HFFc6 (cell line): ENCODE results near the gene MALT1. TPM values are rescaled to one million over a fixed set of nuclear protein-coding genes. Genes with fewer than 3 reads are reported as not detected.
A peak's percentile ranks its signal among the peaks of the same experiment; 100 is the strongest.

Source experiments
- DNase-seq: peaks from one replicate; pipeline ENCODE4 v3.0.0-alpha.2; 2018
- H3K27ac Mint-ChIP-seq: 2 replicates; pipeline ENCODE4 v1.8.0; 2020; ENCODE audit warnings: mild to moderate bottlenecking, mixed read lengths
- H3K27me3 Mint-ChIP-seq: 2 replicates; pipeline ENCODE4 v1.8.0; 2021; ENCODE audit warnings: mild to moderate bottlenecking, moderate library complexity, mixed read lengths; ENCODE audit not compliant: insufficient read depth
- H3K36me3 Mint-ChIP-seq: 2 replicates; pipeline ENCODE4 v1.8.0; 2021; ENCODE audit warnings: low read depth, mixed read lengths
- H3K4me1 Mint-ChIP-seq: 2 replicates; pipeline ENCODE4 v1.8.0; 2020; ENCODE audit warnings: low read depth, mixed read lengths
- H3K4me3 Mint-ChIP-seq: 2 replicates; pipeline ENCODE4 v1.8.0; 2020; ENCODE audit warnings: mild to moderate bottlenecking, moderate library complexity, mixed read lengths
- H3K9me3 Mint-ChIP-seq: 2 replicates; pipeline ENCODE4 v1.8.0; 2020; ENCODE audit warnings: mild to moderate bottlenecking, mixed read lengths
- long read RNA-seq: library from polyadenylated mRNA; unstranded; transcript quantifications from one replicate; pipeline ENCODE4 v2.0.0, GENCODE V29; 2019
- total RNA-seq, 6 experiments: library from RNA; stranded (reverse); fragmentation: NEBNext Ultra II Directional; extraction: Animal tissue kit (Norgen Biotek cat#: 25700); gene quantifications; 2 replicates in 1 of 6; 3 replicates in 5 of 6; pipeline ENCODE4 v1.2.3, GENCODE V29; 2021
- TF ChIP-seq, protein P1 (sequence below): fragments of 200-600 bp; sonication (generic); IDR thresholded peaks from 2 replicates; pipeline ENCODE4 v1.5.0; 2021; ENCODE audit warnings: antibody characterized with exemption, mild to moderate bottlenecking

The MALT1 gene, protein sequence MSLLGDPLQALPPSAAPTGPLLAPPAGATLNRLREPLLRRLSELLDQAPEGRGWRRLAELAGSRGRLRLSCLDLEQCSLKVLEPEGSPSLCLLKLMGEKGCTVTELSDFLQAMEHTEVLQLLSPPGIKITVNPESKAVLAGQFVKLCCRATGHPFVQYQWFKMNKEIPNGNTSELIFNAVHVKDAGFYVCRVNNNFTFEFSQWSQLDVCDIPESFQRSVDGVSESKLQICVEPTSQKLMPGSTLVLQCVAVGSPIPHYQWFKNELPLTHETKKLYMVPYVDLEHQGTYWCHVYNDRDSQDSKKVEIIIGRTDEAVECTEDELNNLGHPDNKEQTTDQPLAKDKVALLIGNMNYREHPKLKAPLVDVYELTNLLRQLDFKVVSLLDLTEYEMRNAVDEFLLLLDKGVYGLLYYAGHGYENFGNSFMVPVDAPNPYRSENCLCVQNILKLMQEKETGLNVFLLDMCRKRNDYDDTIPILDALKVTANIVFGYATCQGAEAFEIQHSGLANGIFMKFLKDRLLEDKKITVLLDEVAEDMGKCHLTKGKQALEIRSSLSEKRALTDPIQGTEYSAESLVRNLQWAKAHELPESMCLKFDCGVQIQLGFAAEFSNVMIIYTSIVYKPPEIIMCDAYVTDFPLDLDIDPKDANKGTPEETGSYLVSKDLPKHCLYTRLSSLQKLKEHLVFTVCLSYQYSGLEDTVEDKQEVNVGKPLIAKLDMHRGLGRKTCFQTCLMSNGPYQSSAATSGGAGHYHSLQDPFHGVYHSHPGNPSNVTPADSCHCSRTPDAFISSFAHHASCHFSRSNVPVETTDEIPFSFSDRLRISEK
- total RNA-seq = 10 to 100 TPM; 19.9 to 25.6 (median 22.4) TPM
- long read RNA-seq, partial matches to known transcripts = 2 of 5 reads
- long read RNA-seq, other reads (novel, unspliced or antisense) = 2 of 5 reads

GRCh38 chr18:58671111-58671631 is at the start of gene MALT1:
MALT1 (plus strand) TSS chr18:58671465; CDS start chr18:58671644, 179 bp downstream.
- no peaks in the 10 kb centered on the region for H3K9me3 Mint-ChIP-seq

GRCh38 chr18:58624011-58624410 is 47.3 kb upstream of the MALT1 start:
- no peak overlapping the region for H3K27ac Mint-ChIP-seq
- TF ChIP-seq, protein P1, sequence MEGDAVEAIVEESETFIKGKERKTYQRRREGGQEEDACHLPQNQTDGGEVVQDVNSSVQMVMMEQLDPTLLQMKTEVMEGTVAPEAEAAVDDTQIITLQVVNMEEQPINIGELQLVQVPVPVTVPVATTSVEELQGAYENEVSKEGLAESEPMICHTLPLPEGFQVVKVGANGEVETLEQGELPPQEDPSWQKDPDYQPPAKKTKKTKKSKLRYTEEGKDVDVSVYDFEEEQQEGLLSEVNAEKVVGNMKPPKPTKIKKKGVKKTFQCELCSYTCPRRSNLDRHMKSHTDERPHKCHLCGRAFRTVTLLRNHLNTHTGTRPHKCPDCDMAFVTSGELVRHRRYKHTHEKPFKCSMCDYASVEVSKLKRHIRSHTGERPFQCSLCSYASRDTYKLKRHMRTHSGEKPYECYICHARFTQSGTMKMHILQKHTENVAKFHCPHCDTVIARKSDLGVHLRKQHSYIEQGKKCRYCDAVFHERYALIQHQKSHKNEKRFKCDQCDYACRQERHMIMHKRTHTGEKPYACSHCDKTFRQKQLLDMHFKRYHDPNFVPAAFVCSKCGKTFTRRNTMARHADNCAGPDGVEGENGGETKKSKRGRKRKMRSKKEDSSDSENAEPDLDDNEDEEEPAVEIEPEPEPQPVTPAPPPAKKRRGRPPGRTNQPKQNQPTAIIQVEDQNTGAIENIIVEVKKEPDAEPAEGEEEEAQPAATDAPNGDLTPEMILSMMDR = no peak
- H3K9me3 Mint-ChIP-seq = no peaks in the 10 kb centered on the region
- H3K4me3 Mint-ChIP-seq = no peak overlapping the region
- no peaks in the 10 kb centered on the region for H3K36me3 Mint-ChIP-seq
- DNase-seq = no peak
- H3K27me3 Mint-ChIP-seq = peaks cover 1% of the 10 kb centered on the region
- H3K4me1 Mint-ChIP-seq = peaks cover 11% of the 10 kb centered on the region

More at GRCh38 chr18:58671111-58671631, at the start of gene MALT1:
- no peaks in the 10 kb centered on the region; the same call in 1 of the 2 replicates for H3K27me3 Mint-ChIP-seq
- peak within 1 kb of the TSS; percentile 90 for H3K27ac Mint-ChIP-seq
- peaks cover 11% of the 10 kb centered on the region for H3K36me3 Mint-ChIP-seq
- peaks cover 85% of the 10 kb centered on the region for H3K4me1 Mint-ChIP-seq
- H3K4me3 Mint-ChIP-seq = peak within 1 kb of the TSS; percentile 98
- TF ChIP-seq, protein P1 = no peak
- peak; percentile 81 for DNase-seq

- H3K36me3 Mint-ChIP-seq = no peaks in the 10 kb centered on the region
- no peak overlapping the region for H3K27ac Mint-ChIP-seq
- H3K4me1 Mint-ChIP-seq = peaks cover 25% of the 10 kb centered on the region
- TF ChIP-seq, protein P1 = no peak
- no peak overlapping the region for H3K4me3 Mint-ChIP-seq
- peaks cover 1% of the 10 kb centered on the region for H3K27me3 Mint-ChIP-seq
- no peaks in the 10 kb centered on the region for H3K9me3 Mint-ChIP-seq
- DNase-seq = no peak
These were observed 45.4 kb upstream of the MALT1 start for GRCh38 chr18:58625839-58626238.

GRCh38 chr18:58630071-58630470 is 41.2 kb upstream of the MALT1 start:
- Mint-ChIP-seq H3K4me1 (peaks cover 42% of the 10 kb centered on the region), H3K4me3 (no peak overlapping the region), H3K36me3 (no peaks in the 10 kb centered on the region), H3K27ac (no peak overlapping the region), H3K27me3 (peaks cover 1% of the 10 kb centered on the region; the same call in 1 of the 2 replicates), H3K9me3 (no peaks in the 10 kb centered on the region)
- DNase-seq = no peak
- TF ChIP-seq, protein P1 = no peak

- Mint-ChIP-seq H3K36me3 (no peaks in the 10 kb centered on the region), H3K9me3 (no peaks in the 10 kb centered on the region), H3K27me3 (no peaks in the 10 kb centered on the region), H3K4me1 (peaks cover 55% of the 10 kb centered on the region), H3K27ac (no peak overlapping the region), H3K4me3 (no peak overlapping the region)
- TF ChIP-seq, protein P1 = no peak
- DNase-seq = no peak
These were observed 40.0 kb upstream of the MALT1 start for GRCh38 chr18:58631301-58631700.
